Ishikawa (cell line): Measurements from ENCODE around the gene LILRA1.

ENCODE experiments used
- CEBPB ChIP-seq: IDR thresholded peaks from 2 replicates; pipeline ENCODE4 v1.6.1; 2012
- CREB1 ChIP-seq: IDR thresholded peaks from 2 replicates; pipeline ENCODE4 v1.6.1; 2012; ENCODE audit warnings: low read depth
- EGR1 ChIP-seq: IDR thresholded peaks from 2 replicates; pipeline ENCODE4 v1.6.1; 2012
- EP300 ChIP-seq: IDR thresholded peaks from 2 replicates; pipeline ENCODE4 v1.6.1; 2012; ENCODE audit warnings: borderline replicate concordance
- FOXM1 ChIP-seq: IDR thresholded peaks from 2 replicates; pipeline ENCODE4 v1.6.1; 2012; ENCODE audit warnings: low read depth, borderline replicate concordance
- MAX ChIP-seq: IDR thresholded peaks from 2 replicates; pipeline ENCODE4 v1.6.1; 2012
- NFIC ChIP-seq: IDR thresholded peaks from 2 replicates; pipeline ENCODE4 v1.6.1; 2012
- RAD21 ChIP-seq: IDR thresholded peaks from 2 replicates; pipeline ENCODE4 v1.6.1; 2012; ENCODE audit warnings: low read depth
- REST ChIP-seq: IDR thresholded peaks from 2 replicates; pipeline ENCODE4 v1.6.1; 2012; ENCODE audit warnings: low read depth, mild to moderate bottlenecking
- TAF1 ChIP-seq: IDR thresholded peaks from 2 replicates; pipeline ENCODE4 v1.6.1; 2012; ENCODE audit warnings: low read depth, mild to moderate bottlenecking
- TCF12 ChIP-seq: IDR thresholded peaks from 2 replicates; pipeline ENCODE4 v1.6.1; 2012; ENCODE audit warnings: low read depth
- TEAD4 ChIP-seq: IDR thresholded peaks from 2 replicates; pipeline ENCODE4 v1.6.1; 2012
- USF1 ChIP-seq: IDR thresholded peaks from 2 replicates; pipeline ENCODE4 v1.6.1; 2012
- YY1 ChIP-seq: IDR thresholded peaks from 2 replicates; pipeline ENCODE4 v1.6.1; 2012; ENCODE audit warnings: low read depth
- ZBTB7A ChIP-seq: IDR thresholded peaks from 2 replicates; pipeline ENCODE4 v1.6.1; 2012; ENCODE audit warnings: low read depth

Gene LILRA1

GRCh38 chr19:54552913-54553310, 40.5 kb upstream of the LILRA1 start:
- TF ChIP-seq YY1 (no peak), CREB1 (no peak), EP300 (no peak), TEAD4 (no peak), FOXM1 (no peak), RAD21 (no peak), TAF1 (no peak)

GRCh38 chr19:54554006-54554405, 39.4 kb upstream of the LILRA1 start:
- TF ChIP-seq FOXM1 (no peak), CEBPB (no peak), MAX (no peak), REST (no peak), TEAD4 (no peak)

GRCh38 chr19:54554896-54555295, 38.5 kb upstream of the LILRA1 start:
- TF ChIP-seq MAX (no peak), FOXM1 (no peak), CEBPB (no peak), EP300 (no peak), YY1 (no peak), REST (no peak), TCF12 (no peak), NFIC (no peak), TAF1 (no peak), ZBTB7A (no peak), USF1 (no peak), TEAD4 (no peak), RAD21 (no peak), EGR1 (no peak), CREB1 (no peak)

- TF ChIP-seq MAX: no peak
- no peak for TF ChIP-seq USF1
- no peak for TF ChIP-seq CREB1
- TF ChIP-seq TCF12: no peak
- no peak for TF ChIP-seq TAF1
- no peak for TF ChIP-seq NFIC
- no peak for TF ChIP-seq YY1
- no peak for TF ChIP-seq ZBTB7A
- TF ChIP-seq REST: no peak
- TF ChIP-seq RAD21: no peak
- no peak for TF ChIP-seq CEBPB
- TF ChIP-seq EGR1: no peak
- TF ChIP-seq EP300: no peak
- TF ChIP-seq TEAD4: no peak
Observed at GRCh38 chr19:54556194-54556593, 37.2 kb upstream of the LILRA1 start.

- TF ChIP-seq REST (peak; percentile 75), NFIC (no peak)
Observed at GRCh38 chr19:54558339-54558738, 35.1 kb upstream of the LILRA1 start.
